Natural killer cell (primary cell): Measurements from ENCODE around the gene DDX54. TPM values are rescaled to one million over a fixed set of nuclear protein-coding genes. Genes with fewer than 3 reads are reported as not detected.

Source experiments
- ATAC-seq, 3 donors: fragments of 150-1000 bp in 2 of 3; fragments of 200-7000 bp in 1 of 3; cut with Tn5 transposase; 1 replicate in 1 of 3; 2 replicates in 2 of 3; pipeline ENCODE4 v1.10.0; 2021; ENCODE audit warnings: mild to moderate bottlenecking in 2 of 3, moderate library complexity in 2 of 3
- DNase-seq, 2 donors: peaks; one replicate each; pipeline versions ENCODE4 v3.0.0 to v3.0.0-alpha.2; 2013 to 2021; ENCODE audit warnings: mixed read lengths in 1 of 2
- H3K27ac ChIP-seq: one replicate; pipeline ENCODE4 v1.5.1; 2013; ENCODE audit warnings: mild to moderate bottlenecking, low read length
- H3K27me3 ChIP-seq: one replicate; pipeline ENCODE4 v1.6.1; 2013; ENCODE audit warnings: low read length; ENCODE audit not compliant: control insufficient read depth, insufficient read depth
- H3K36me3 ChIP-seq: one replicate; pipeline ENCODE4 v1.6.1; 2013; ENCODE audit warnings: low read length; ENCODE audit not compliant: control insufficient read depth, insufficient read depth
- H3K4me1 ChIP-seq: one replicate; pipeline ENCODE4 v1.6.1; 2013; ENCODE audit warnings: low read length; ENCODE audit not compliant: control insufficient read depth, insufficient read depth
- H3K4me3 ChIP-seq: one replicate; pipeline ENCODE4 v1.5.1; 2013; ENCODE audit warnings: low read length
- H3K9me3 ChIP-seq: one replicate; pipeline ENCODE4 v1.6.1; 2013; ENCODE audit warnings: low read length; ENCODE audit not compliant: control insufficient read depth, insufficient read depth
- H3K27ac Mint-ChIP-seq, 2 donors: one replicate each; pipeline ENCODE4 v1.8.0; 2022; ENCODE audit warnings: mild to moderate bottlenecking in 2 of 2, mixed read lengths in 2 of 2, moderate library complexity in 1 of 2
- H3K27me3 Mint-ChIP-seq, 2 donors: one replicate each; pipeline ENCODE4 v1.8.0; 2022; ENCODE audit warnings: low read depth in 2 of 2, mixed read lengths in 2 of 2
- H3K36me3 Mint-ChIP-seq: one replicate; pipeline ENCODE4 v1.8.0; 2022; ENCODE audit warnings: mixed read lengths
- H3K4me1 Mint-ChIP-seq, 2 donors: one replicate each; pipeline ENCODE4 v1.8.0; 2022; ENCODE audit warnings: mixed read lengths in 2 of 2
- H3K4me3 Mint-ChIP-seq: one replicate; pipeline ENCODE4 v1.8.0; 2022; ENCODE audit warnings: mild to moderate bottlenecking, moderate library complexity, mixed read lengths
- H3K9me3 Mint-ChIP-seq, 2 donors: one replicate each; pipeline ENCODE4 v1.8.0; 2022; ENCODE audit warnings: mixed read lengths in 2 of 2
- WGBS: methylation state at CpG from one replicate; pipeline ENCODE4 v1.1.7; 2013; ENCODE audit warnings: missing lambda C conversion rate; ENCODE audit not compliant: insufficient coverage; 5-methylcytosine and 5-hydroxymethylcytosine counted together
- intact Hi-C: fragments of 100-400 bp; cut with micrococcal nuclease; formaldehyde crosslinking; loops from one replicate; pipeline ENCODE4 v1.14.2; 2022
- total RNA-seq, 4 donors: library from RNA; stranded (reverse); fragments of 120-200 nt in 1 of 4; gene quantifications; one replicate each; pipeline versions ENCODE4 v1.2.3 to v1.2.4, GENCODE V29; 2013 to 2022
- TF ChIP-seq, protein P1 (sequence below): fragments of 200-600 bp; IDR thresholded peaks from one replicate; pipeline ENCODE4 v1.8.0; 2022; ENCODE audit warnings: antibody characterized with exemption

DDX54 gene
- total RNA-seq, 3 donors from 2014 or later (not counting 1 experiment from before 2014, with no cell fraction given) = 84.6 to 100 (median 97.1) TPM

DNA sequence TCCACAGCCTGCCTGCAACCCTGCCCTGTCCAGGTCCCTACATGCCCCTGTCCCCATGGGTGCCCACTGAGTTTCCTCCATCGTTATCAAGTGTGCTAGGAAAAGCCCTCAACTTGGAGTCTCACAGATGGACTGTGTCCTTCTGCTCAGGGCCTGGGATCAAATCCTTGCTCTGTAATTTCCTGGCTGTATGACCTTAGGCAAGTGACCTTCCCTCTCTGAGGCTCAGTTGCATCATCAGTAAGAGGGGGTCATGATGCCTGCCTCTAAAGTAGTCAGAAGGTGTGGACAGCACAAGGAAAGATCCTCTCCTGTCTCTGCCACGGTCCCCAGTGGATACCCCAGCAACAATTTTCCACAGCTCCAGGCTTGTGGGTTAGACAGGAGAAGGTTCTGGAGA, 71.9 kb downstream of the DDX54 start:
- H3K4me1 Mint-ChIP-seq = peaks cover 0 to 5% of the 10 kb centered on the region in 2 donors

DNA sequence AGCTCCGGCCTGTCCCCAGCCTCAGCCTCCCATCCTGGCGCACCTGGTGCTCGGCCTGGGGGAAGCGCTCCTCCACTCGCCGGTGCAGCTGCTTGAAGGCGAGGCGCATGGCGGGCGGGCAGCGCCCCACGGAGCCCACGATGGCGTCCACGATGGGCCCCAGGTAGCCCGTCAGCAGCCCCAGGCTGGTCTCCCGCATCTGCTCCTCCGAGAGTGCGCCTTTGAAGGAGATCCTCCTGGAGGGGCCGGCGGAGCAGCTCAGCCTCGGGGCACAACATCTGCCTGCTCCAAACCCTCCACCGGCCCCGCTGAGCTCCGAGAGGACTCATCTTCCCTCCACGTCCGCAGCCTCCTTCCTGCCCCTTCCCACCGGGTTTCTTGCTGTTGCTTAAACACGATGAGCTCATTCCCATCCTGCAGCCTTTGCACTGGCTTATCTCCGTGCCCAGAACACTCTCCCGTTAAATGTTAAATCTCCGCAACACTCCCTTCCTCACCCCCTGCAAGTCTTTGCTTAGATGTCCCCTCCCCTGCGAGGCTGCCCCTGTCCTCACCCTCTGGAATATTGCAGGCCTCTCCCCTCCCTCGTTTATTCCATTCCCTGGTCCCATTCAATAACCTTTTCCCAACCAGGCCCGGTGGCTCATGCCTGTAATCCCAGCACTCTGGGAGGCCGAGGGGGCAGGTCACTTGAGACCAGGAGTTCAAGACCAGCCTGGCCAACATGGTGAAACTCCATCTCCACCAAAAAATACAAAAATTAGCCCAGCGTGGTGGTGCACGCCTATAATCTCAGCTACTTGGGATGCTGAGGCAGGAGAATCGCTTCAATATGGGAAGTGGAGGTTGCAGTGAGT, 73.0 kb downstream of the DDX54 start:
- no peak for DNase-seq
- TF ChIP-seq, protein P1, sequence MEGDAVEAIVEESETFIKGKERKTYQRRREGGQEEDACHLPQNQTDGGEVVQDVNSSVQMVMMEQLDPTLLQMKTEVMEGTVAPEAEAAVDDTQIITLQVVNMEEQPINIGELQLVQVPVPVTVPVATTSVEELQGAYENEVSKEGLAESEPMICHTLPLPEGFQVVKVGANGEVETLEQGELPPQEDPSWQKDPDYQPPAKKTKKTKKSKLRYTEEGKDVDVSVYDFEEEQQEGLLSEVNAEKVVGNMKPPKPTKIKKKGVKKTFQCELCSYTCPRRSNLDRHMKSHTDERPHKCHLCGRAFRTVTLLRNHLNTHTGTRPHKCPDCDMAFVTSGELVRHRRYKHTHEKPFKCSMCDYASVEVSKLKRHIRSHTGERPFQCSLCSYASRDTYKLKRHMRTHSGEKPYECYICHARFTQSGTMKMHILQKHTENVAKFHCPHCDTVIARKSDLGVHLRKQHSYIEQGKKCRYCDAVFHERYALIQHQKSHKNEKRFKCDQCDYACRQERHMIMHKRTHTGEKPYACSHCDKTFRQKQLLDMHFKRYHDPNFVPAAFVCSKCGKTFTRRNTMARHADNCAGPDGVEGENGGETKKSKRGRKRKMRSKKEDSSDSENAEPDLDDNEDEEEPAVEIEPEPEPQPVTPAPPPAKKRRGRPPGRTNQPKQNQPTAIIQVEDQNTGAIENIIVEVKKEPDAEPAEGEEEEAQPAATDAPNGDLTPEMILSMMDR = no peak
- peaks cover 18% of the 10 kb centered on the region for H3K4me1 ChIP-seq
- H3K4me3 ChIP-seq = no peak overlapping the region
- intact Hi-C loops = no loop called here
- H3K36me3 Mint-ChIP-seq = no peaks in the 10 kb centered on the region
- H3K9me3 ChIP-seq = no peaks in the 10 kb centered on the region
- H3K27me3 ChIP-seq = no peaks in the 10 kb centered on the region
- H3K27ac ChIP-seq = no peak overlapping the region
- no peak overlapping the region for H3K27ac Mint-ChIP-seq
- H3K4me1 Mint-ChIP-seq = peaks cover 0 to 5% of the 10 kb centered on the region in 2 donors
- WGBS = 84% methylated on average over 39 of the region's 39 CpGs
- no peaks in the 10 kb centered on the region for H3K9me3 Mint-ChIP-seq
- H3K27me3 Mint-ChIP-seq = peaks cover 6 to 14% of the 10 kb centered on the region in 2 donors
- no peak for ATAC-seq
- no peak overlapping the region for H3K4me3 Mint-ChIP-seq
- no peaks in the 10 kb centered on the region for H3K36me3 ChIP-seq

More for the DNA sequence above, 71.9 kb downstream of the DDX54 start:
- no peak overlapping the region for H3K27ac ChIP-seq
- H3K27me3 Mint-ChIP-seq = peaks cover 6 to 14% of the 10 kb centered on the region in 2 donors
- H3K27me3 ChIP-seq = no peaks in the 10 kb centered on the region
- H3K9me3 Mint-ChIP-seq = no peaks in the 10 kb centered on the region
- WGBS = 88% methylated on average over 1 of the region's 2 CpGs
- H3K4me1 ChIP-seq = peaks cover 18% of the 10 kb centered on the region
- ATAC-seq = no peak
- no peaks in the 10 kb centered on the region for H3K36me3 ChIP-seq
- H3K36me3 Mint-ChIP-seq = no peaks in the 10 kb centered on the region
- TF ChIP-seq, protein P1 = no peak
- H3K9me3 ChIP-seq = no peaks in the 10 kb centered on the region
- intact Hi-C loops = no loop called here
- H3K27ac Mint-ChIP-seq = no peak overlapping the region
- H3K4me3 Mint-ChIP-seq = no peak overlapping the region
- H3K4me3 ChIP-seq = no peak overlapping the region
- no peak for DNase-seq

DNA sequence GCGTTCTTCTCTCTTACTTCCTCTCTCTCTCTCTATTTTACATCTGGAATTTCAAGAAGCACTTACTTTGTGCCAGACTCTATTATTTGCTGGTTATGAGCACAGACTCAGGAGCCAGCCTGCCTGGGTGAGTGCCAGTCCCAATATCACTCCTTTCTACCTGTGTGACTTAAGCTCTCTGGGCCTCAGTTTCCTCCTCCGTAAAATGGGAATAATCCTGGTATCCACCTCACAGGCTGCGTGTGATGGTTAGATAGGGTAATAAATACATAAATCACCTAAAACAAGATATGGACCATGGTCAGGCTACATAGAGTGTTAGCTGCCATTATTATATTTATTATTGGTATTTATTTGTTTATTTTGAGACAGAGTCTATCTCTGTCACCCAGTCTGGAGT, 74.0 kb downstream of the DDX54 start:
- H3K27ac ChIP-seq = no peak overlapping the region
- Mint-ChIP-seq H3K27ac (no peak overlapping the region), H3K9me3 (no peaks in the 10 kb centered on the region), H3K36me3 (no peaks in the 10 kb centered on the region), H3K27me3 (peaks cover 10 to 14% of the 10 kb centered on the region in 2 donors), H3K4me3 (no peak overlapping the region), H3K4me1 (peaks cover 0 to 5% of the 10 kb centered on the region in 2 donors)
- no peaks in the 10 kb centered on the region for H3K36me3 ChIP-seq
- TF ChIP-seq, protein P1 = no peak
- peaks cover 23% of the 10 kb centered on the region for H3K4me1 ChIP-seq
- 81% methylated on average over 1 of the region's 3 CpGs for WGBS
- no peaks in the 10 kb centered on the region for H3K9me3 ChIP-seq
- intact Hi-C loops = no loop called here
- no peak for DNase-seq
- no peak overlapping the region for H3K4me3 ChIP-seq
- H3K27me3 ChIP-seq = no peaks in the 10 kb centered on the region
- ATAC-seq = no peak
